SK-N-MC (cell line): ENCODE results near the gene FAM13A.

ENCODE experiments used
- DNase-seq: peaks from one replicate; pipeline ENCODE4 v3.0.0-alpha.2; 2011; ENCODE audit warnings: low read depth, low spot score
- H3K27ac ChIP-seq: fragments of 200-600 bp; sonication (generic); 2 replicates; pipeline ENCODE4 v1.5.1; 2016; ENCODE audit warnings: mixed run types
- H3K36me3 ChIP-seq: fragments of 200-600 bp; sonication (generic); 2 replicates; pipeline ENCODE4 v1.6.1; 2017; ENCODE audit warnings: antibody characterized with exemption, low read length, mixed read lengths; ENCODE audit not compliant: insufficient read depth
- H3K4me3 ChIP-seq: fragments of 200-600 bp; sonication (generic); 2 replicates; pipeline ENCODE4 v1.5.1; 2016
- H3K9ac ChIP-seq: fragments of 200-600 bp; sonication (generic); 2 replicates; pipeline ENCODE4 v1.8.0; 2017; ENCODE audit warnings: mixed run types, mixed read lengths; ENCODE audit not compliant: insufficient read length
- H3K9me3 ChIP-seq: fragments of 200-600 bp; sonication (generic); 2 replicates; pipeline ENCODE4 v1.6.1; 2017; ENCODE audit warnings: low read depth, mild to moderate bottlenecking, antibody characterized with exemption, low read length, moderate library complexity, mixed read lengths
- EZH2 ChIP-seq: fragments of 200-600 bp; sonication (generic); IDR thresholded peaks from one replicate; pipeline ENCODE4 v1.6.1; 2017; ENCODE audit warnings: antibody characterized with exemption
- FOXP2 ChIP-seq: optimal IDR thresholded peaks from 2 replicates; pipeline ENCODE3; 2011; ENCODE audit warnings: mild to moderate bottlenecking, moderate library complexity; ENCODE audit not compliant: insufficient read depth; ENCODE audit errors: extremely low read length, control extremely low read depth
- POLR2AphosphoS5 ChIP-seq: IDR thresholded peaks from 2 replicates; pipeline ENCODE4 v1.6.1; 2012; ENCODE audit warnings: mild to moderate bottlenecking, low read depth, low read length, borderline replicate concordance

FAM13A gene

DNA sequence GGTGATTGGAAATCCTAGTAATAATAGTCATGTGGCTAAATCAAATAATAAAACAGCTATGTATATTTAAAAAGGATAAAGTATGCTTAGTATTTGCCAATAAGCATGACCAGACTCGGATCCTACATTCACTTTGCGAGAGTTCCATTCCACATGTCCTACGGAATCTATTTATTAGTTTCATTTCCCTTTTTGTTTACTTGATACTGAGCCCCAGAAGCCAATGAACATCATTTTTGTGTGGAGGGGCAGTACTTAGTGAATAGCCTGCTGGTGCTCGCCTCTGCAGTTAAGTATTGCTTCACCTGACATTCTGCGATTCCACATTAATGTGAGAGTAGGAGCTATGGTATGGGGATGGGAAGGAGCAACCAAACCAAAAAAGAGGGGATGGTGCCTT is 300.8 kb downstream of the FAM13A start:
- TF ChIP-seq FOXP2 (no peak), EZH2 (no peak), POLR2AphosphoS5 (no peak)
- Histone ChIP-seq H3K36me3 (no peaks in the 10 kb centered on the region), H3K27ac (no peak overlapping the region), H3K4me3 (no peak overlapping the region), H3K9me3 (no peaks in the 10 kb centered on the region), H3K9ac (no peak overlapping the region)
- DNase-seq = no peak

GRCh38 chr4:88755454-88755853 is 301.5 kb downstream of the FAM13A start:
- Histone ChIP-seq H3K27ac (no peak overlapping the region), H3K36me3 (no peaks in the 10 kb centered on the region; the same call in 1 of the 2 replicates)

GRCh38 chr4:88754796-88755195 is 302.2 kb downstream of the FAM13A start:
- no peak for DNase-seq
- peaks cover 5% of the 10 kb centered on the region; the same call in 1 of the 2 replicates for H3K36me3 ChIP-seq
- H3K27ac ChIP-seq = no peak overlapping the region
- no peak for TF ChIP-seq FOXP2
- TF ChIP-seq POLR2AphosphoS5 = no peak
- no peak for TF ChIP-seq EZH2
- no peaks in the 10 kb centered on the region for H3K9me3 ChIP-seq
- H3K4me3 ChIP-seq = no peak overlapping the region
- no peak overlapping the region for H3K9ac ChIP-seq

More at GRCh38 chr4:88755454-88755853, 301.5 kb downstream of the FAM13A start:
- H3K4me3 ChIP-seq = no peak overlapping the region
- TF ChIP-seq FOXP2 = no peak
- H3K9ac ChIP-seq = no peak overlapping the region
- DNase-seq = no peak
- H3K9me3 ChIP-seq = no peaks in the 10 kb centered on the region

GRCh38 chr4:88753658-88754571 is 303.1 kb downstream of the FAM13A start:
- Histone ChIP-seq H3K9ac (no peak overlapping the region), H3K9me3 (no peaks in the 10 kb centered on the region), H3K36me3 (peaks cover 14% of the 10 kb centered on the region), H3K27ac (no peak overlapping the region), H3K4me3 (no peak overlapping the region)
- TF ChIP-seq POLR2AphosphoS5 = no peak
- no peak for TF ChIP-seq EZH2
- no peak for TF ChIP-seq FOXP2
- no peak for DNase-seq

DNA sequence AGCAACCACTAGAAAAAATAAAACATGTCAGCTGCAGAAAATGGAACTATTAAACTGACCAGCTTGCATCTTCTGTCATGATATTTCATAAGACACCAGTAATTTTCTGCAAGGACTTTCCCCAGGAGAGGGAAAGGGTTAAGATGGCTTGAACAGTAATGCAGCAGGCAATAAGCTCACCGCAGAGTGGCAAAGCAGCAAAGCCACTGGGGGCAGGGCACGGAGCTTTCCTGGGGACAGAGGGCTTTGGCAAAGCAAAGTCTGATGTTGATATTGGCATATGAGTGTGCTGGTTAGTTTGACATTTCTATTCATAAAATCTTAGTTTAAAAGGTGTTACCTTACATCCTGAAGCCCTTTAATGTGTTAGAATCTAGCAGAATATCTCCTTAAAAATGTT is 304.2 kb downstream of the FAM13A start:
- no peak for TF ChIP-seq FOXP2
- TF ChIP-seq EZH2 = no peak
- no peak for TF ChIP-seq POLR2AphosphoS5
- Histone ChIP-seq H3K9ac (no peak overlapping the region), H3K27ac (no peak overlapping the region), H3K4me3 (no peak overlapping the region), H3K36me3 (peaks cover 23% of the 10 kb centered on the region), H3K9me3 (no peaks in the 10 kb centered on the region)
- DNase-seq = no peak

GRCh38 chr4:88752076-88752463 is 304.9 kb downstream of the FAM13A start:
- no peak overlapping the region for H3K27ac ChIP-seq
- TF ChIP-seq EZH2 = no peak
- TF ChIP-seq POLR2AphosphoS5 = no peak
- TF ChIP-seq FOXP2 = no peak
- peaks cover 29% of the 10 kb centered on the region for H3K36me3 ChIP-seq

DNA sequence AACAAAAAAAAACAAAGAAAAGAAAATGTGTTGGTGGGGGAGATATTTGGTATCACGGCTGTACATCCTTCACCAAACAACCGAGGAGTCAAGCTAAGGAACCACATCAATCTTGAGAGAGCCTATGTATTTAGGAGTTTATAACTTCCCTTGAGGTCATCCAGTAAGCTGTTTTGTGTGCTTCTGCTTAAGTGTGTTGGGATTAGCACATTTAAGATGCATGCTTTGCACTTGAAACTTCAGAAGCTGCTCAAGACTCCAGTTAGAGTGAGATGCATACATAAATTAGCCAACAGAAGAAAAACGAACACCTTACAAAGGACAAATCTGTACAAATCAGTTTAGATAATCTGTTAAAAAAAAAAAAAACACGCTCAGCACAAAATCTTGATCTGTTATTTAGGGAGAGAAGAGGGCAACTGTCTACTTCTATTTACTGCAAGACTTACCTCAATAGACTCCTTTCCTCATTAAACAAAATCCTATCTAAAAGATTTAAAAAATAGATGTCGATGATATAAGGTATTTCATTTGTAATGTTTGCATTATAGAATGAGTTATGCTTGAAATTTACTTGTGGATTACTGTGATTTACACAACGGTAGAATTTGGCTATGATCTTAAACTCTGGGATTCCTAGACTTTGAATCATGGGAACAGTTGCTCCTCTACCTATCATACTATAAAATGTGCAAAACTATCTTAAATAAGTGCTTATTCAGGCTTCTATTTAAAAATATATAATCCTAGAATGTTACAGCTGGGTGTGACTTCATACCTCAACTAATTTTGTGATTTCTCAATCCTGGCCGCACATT is 305.5 kb downstream of the FAM13A start:
- Histone ChIP-seq H3K9ac (no peak overlapping the region), H3K36me3 (peaks cover 35% of the 10 kb centered on the region), H3K4me3 (no peak overlapping the region), H3K9me3 (no peaks in the 10 kb centered on the region), H3K27ac (no peak overlapping the region)
- no peak for DNase-seq
- TF ChIP-seq EZH2 (no peak), POLR2AphosphoS5 (no peak), FOXP2 (no peak)

More at GRCh38 chr4:88752076-88752463, 304.9 kb downstream of the FAM13A start:
- H3K9me3 ChIP-seq = no peaks in the 10 kb centered on the region
- H3K9ac ChIP-seq = no peak overlapping the region
- no peak for DNase-seq
- H3K4me3 ChIP-seq = no peak overlapping the region

- TF ChIP-seq POLR2AphosphoS5 (no peak), EZH2 (no peak), FOXP2 (no peak)
- DNase-seq = no peak
- Histone ChIP-seq H3K27ac (no peak overlapping the region), H3K9ac (no peak overlapping the region), H3K9me3 (no peaks in the 10 kb centered on the region), H3K36me3 (peaks cover 39% of the 10 kb centered on the region), H3K4me3 (no peak overlapping the region)
These were observed 306.6 kb downstream of the FAM13A start for GRCh38 chr4:88750369-88750768.
